SK-N-SH (cell line): ENCODE measurements around the gene CPZ. TPM values are rescaled to one million over a fixed set of nuclear protein-coding genes. Genes with fewer than 3 reads are reported as not detected.

ENCODE experiments used
- CTCF ChIA-PET: fragments of 300-600, 350-600 bp; formaldehyde crosslinking; extraction: SDS; loops from one replicate; lab custom pipeline; 2021; lab: Yijun Ruan, JAX
- POLR2A ChIA-PET: fragments of 350-600 bp; sonication (Branson Sonifier 250); formaldehyde crosslinking; extraction: SDS; loops from one replicate; lab custom pipeline; 2020; ENCODE audit warnings: antibody characterized with exemption, inconsistent platforms; lab: Yijun Ruan, JAX
- DNase-seq: peaks from one replicate; pipeline ENCODE4 v3.0.0; 2012
- H2AFZ ChIP-seq: fragments of 200-600 bp; sonication (generic); 2 replicates; pipeline ENCODE4 v1.8.1; 2016; ENCODE audit warnings: antibody characterized with exemption, mild to moderate bottlenecking, low read depth
- H3F3A ChIP-seq: fragments of 200-600 bp; sonication (generic); replicated peaks from 2 replicates; pipeline ENCODE3; 2016; ENCODE audit warnings: antibody characterized with exemption, mild to moderate bottlenecking; ENCODE audit not compliant: insufficient read depth
- H3K27ac ChIP-seq, 2 experiments: fragments of 200-500 bp in 1 of 2; fragments of 200-600 bp in 1 of 2; sonication (Bioruptor generic) in 1 of 2; sonication (generic), shearing (Covaris generic) in 1 of 2; 2 replicates each; pipeline versions ENCODE4 v1.5.1 to v1.6.1; 2014 to 2016; ENCODE audit warnings: low read depth in 2 of 2, inconsistent platforms in 1 of 2, low read length in 1 of 2, mild to moderate bottlenecking in 1 of 2, mixed read lengths in 1 of 2
- H3K27me3 ChIP-seq: fragments of 200-600 bp; sonication (generic), shearing (Covaris generic); 2 replicates; pipeline ENCODE4 v1.6.1; 2016; ENCODE audit warnings: mixed run types; ENCODE audit not compliant: insufficient read depth
- H3K36me3 ChIP-seq, 2 experiments: fragments of 200-500 bp in 1 of 2; fragments of 200-600 bp in 1 of 2; sonication (Bioruptor generic) in 1 of 2; sonication (generic) in 1 of 2; replicated peaks in 1 of 2; 2 replicates each; pipeline versions ENCODE3 to v1.5.1; 2014 to 2016; ENCODE audit warnings: low read length in 1 of 2, mild to moderate bottlenecking in 1 of 2; ENCODE audit not compliant: insufficient read depth in 2 of 2, control insufficient read depth in 1 of 2
- H3K4me1 ChIP-seq, 2 experiments: fragments of 200-500 bp in 1 of 2; fragments of 200-600 bp in 1 of 2; sonication (Bioruptor generic) in 1 of 2; sonication (generic), shearing (Covaris generic) in 1 of 2; 2 replicates each; pipeline versions ENCODE4 v1.5.1 to v1.6.1; 2014 to 2016; ENCODE audit warnings: low read depth in 1 of 2, low read length in 1 of 2, mixed run types in 1 of 2; ENCODE audit not compliant: insufficient read depth in 2 of 2, control insufficient read depth in 1 of 2
- H3K4me2 ChIP-seq: fragments of 200-600 bp; sonication (generic), shearing (Covaris generic); 2 replicates; pipeline ENCODE4 v1.6.1; 2017; ENCODE audit warnings: mixed run types
- H3K4me3 ChIP-seq, 2 experiments: fragments of 200-500 bp in 1 of 2; fragments of 200-600 bp in 1 of 2; sonication (Bioruptor generic) in 1 of 2; sonication (generic), shearing (Covaris generic) in 1 of 2; 2 replicates each; pipeline versions ENCODE4 v1.5.1 to v1.8.1; 2014 to 2016; ENCODE audit warnings: low read depth in 2 of 2, inconsistent platforms in 1 of 2, low read length in 1 of 2, mild to moderate bottlenecking in 1 of 2, mixed read lengths in 1 of 2, moderate library complexity in 1 of 2
- H3K79me2 ChIP-seq: fragments of 200-600 bp; sonication (generic); 2 replicates; pipeline ENCODE4 v1.8.1; 2017; ENCODE audit warnings: mild to moderate bottlenecking; ENCODE audit not compliant: insufficient read depth
- H3K9ac ChIP-seq: fragments of 200-600 bp; sonication (generic); 2 replicates; pipeline ENCODE4 v1.6.1; 2017; ENCODE audit warnings: mixed run types
- H3K9me2 ChIP-seq: fragments of 200-600 bp; sonication (generic); 2 replicates; pipeline ENCODE4 v1.6.1; 2017; ENCODE audit warnings: mixed run types
- H3K9me3 ChIP-seq: fragments of 200-600 bp; sonication (generic); 2 replicates; pipeline ENCODE4 v1.6.1; 2017; ENCODE audit warnings: mixed run types, mild to moderate bottlenecking, moderate library complexity
- H4K20me1 ChIP-seq: fragments of 200-600 bp; sonication (generic); 2 replicates; pipeline ENCODE4 v1.6.1; 2017; ENCODE audit warnings: mild to moderate bottlenecking, mixed run types; ENCODE audit not compliant: insufficient read depth
- CHD2 ChIP-seq: fragments of 150-350 bp; IDR thresholded peaks from 2 replicates; pipeline ENCODE4 v1.6.1; 2018; ENCODE audit warnings: low read length; ENCODE audit not compliant: partially characterized antibody
- FOSL2 ChIP-seq: IDR thresholded peaks from 2 replicates; pipeline ENCODE4 v1.4.0; 2012; ENCODE audit warnings: low read depth, mild to moderate bottlenecking, moderate library complexity, borderline replicate concordance
- FOXJ3 ChIP-seq: sonication (generic); formaldehyde crosslinking; IDR thresholded peaks from 2 replicates; pipeline ENCODE4 v1.5.1; 2020; ENCODE audit warnings: mild to moderate bottlenecking, missing genetic modification reagents
- GABPA ChIP-seq: IDR thresholded peaks from 2 replicates; pipeline ENCODE4 v1.4.0; 2012; ENCODE audit warnings: low read depth, mild to moderate bottlenecking
- GATA2 ChIP-seq: sonication (generic); formaldehyde crosslinking; IDR thresholded peaks from 2 replicates; pipeline ENCODE4 v1.5.0; 2020; ENCODE audit warnings: mild to moderate bottlenecking, missing genetic modification reagents
- JUND ChIP-seq: IDR thresholded peaks from 2 replicates; pipeline ENCODE4 v1.4.0; 2012
- MXI1 ChIP-seq: IDR thresholded peaks from 2 replicates; pipeline ENCODE4 v1.6.1; 2012; ENCODE audit warnings: mild to moderate bottlenecking, low read depth, low read length, improper control_type of control experiment
- NFIC ChIP-seq: IDR thresholded peaks from 2 replicates; pipeline ENCODE4 v1.4.0; 2012; ENCODE audit warnings: borderline replicate concordance
- RAD21 ChIP-seq: IDR thresholded peaks from 2 replicates; pipeline ENCODE4 v1.6.1; 2012; ENCODE audit warnings: mild to moderate bottlenecking, low read length
- RCOR1 ChIP-seq: fragments of 150-350 bp; IDR thresholded peaks from 2 replicates; pipeline ENCODE4 v1.6.1; 2017; ENCODE audit warnings: antibody characterized with exemption, low read length
- RXRA ChIP-seq: IDR thresholded peaks from 2 replicates; pipeline ENCODE4 v1.4.0; 2012; ENCODE audit warnings: low read depth, mild to moderate bottlenecking, borderline replicate concordance
- SMC3 ChIP-seq: IDR thresholded peaks from 2 replicates; pipeline ENCODE4 v1.6.1; 2012; ENCODE audit warnings: low read depth, low read length, improper control_type of control experiment
- TAF1 ChIP-seq: IDR thresholded peaks from 2 replicates; pipeline ENCODE4 v1.6.1; 2012; ENCODE audit warnings: low read depth, mild to moderate bottlenecking, low read length, moderate library complexity, borderline replicate concordance
- TCF12 ChIP-seq: IDR thresholded peaks from 2 replicates; pipeline ENCODE4 v1.4.0; 2012
- YY1 ChIP-seq: IDR thresholded peaks from 2 replicates; pipeline ENCODE4 v1.4.0; 2012; ENCODE audit warnings: low read depth, mild to moderate bottlenecking
- WGBS: methylation state at CpG from one replicate; pipeline ENCODE4 v1.1.6; 2017; ENCODE audit warnings: low lambda C conversion rate; 5-methylcytosine and 5-hydroxymethylcytosine counted together
- polyA plus RNA-seq, 3 experiments: library from polyadenylated mRNA; depleted of rRNA; stranded (reverse); fragments of >200 nt; gene quantifications; 2 replicates each; pipeline ENCODE4 v1.2.3, GENCODE V29; 2012
- TF ChIP-seq, protein P1 (sequence below): IDR thresholded peaks from 2 replicates; pipeline ENCODE4; 2012
- TF ChIP-seq, protein P2 (sequence below): IDR thresholded peaks from 2 replicates; pipeline ENCODE4 v1.6.1; 2012; ENCODE audit warnings: mild to moderate bottlenecking, low read depth, low read length, moderate library complexity
- TF ChIP-seq, protein P3 (sequence below): IDR thresholded peaks from 2 replicates; pipeline ENCODE4 v1.4.0; 2012; ENCODE audit warnings: low read depth, borderline replicate concordance
- TF ChIP-seq, protein P4 (sequence below): fragments of 150-350 bp; IDR thresholded peaks from 2 replicates; pipeline ENCODE4 v1.6.1; 2017; ENCODE audit warnings: antibody characterized with exemption, low read length, low read depth, borderline replicate concordance

CPZ gene
- polyA plus RNA-seq, 1 of the 3 experiments (the other 2 are of a cell fraction), result not detected

DNA sequence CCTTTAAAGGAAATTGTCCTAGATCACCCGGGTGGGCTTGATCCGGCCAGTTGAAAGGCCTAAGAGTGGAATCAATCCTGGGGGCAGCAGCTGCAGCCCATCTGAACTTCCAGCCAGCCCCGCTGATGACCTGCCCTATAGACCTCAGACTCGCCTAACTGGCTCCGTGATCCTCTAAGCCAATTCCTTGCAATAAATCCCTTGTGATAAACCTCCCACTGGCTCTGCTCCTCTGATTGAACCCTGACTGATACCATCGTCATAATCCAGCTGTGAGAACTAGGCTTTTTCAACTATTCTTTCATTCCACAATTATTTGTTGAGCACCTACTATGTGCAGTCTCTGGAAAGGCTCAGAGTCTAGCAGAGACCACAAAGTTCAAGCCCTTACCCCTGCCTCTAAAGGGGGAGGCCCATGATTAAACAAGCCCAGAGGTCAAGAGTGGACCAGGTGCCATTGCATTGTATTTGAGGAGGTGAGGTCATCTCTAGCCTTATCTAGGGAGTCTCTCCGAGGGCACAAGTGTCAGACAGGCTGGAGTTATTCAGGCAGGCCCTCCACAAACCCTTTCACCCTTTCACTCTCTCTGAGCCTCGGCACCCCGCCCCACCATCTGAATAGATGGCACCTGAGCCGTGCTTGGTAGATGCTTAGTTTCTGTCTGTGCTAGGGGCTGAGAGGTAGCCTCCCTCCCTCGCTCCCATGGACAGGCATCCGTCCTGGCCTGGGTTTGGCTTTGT, 32.9 kb upstream of the CPZ start:
- Histone ChIP-seq H4K20me1 (no peaks in the 10 kb centered on the region), H3K9me2 (no peaks in the 10 kb centered on the region), H3K4me1 (no peaks in the 10 kb centered on the region; a peak in 1 of 4 replicates), H3K27ac (no peak overlapping the region), H3K27me3 (no peaks in the 10 kb centered on the region), H3K79me2 (no peaks in the 10 kb centered on the region), H3F3A (no peaks in the 10 kb centered on the region), H3K9ac (no peak overlapping the region), H3K4me2 (no peak overlapping the region), H2AFZ (no peak overlapping the region), H3K4me3 (no peak overlapping the region), H3K36me3 (no peaks in the 10 kb centered on the region)
- CTCF ChIA-PET, result interaction anchor here (1.1 kb wide), 1 partner anchor 16 kb away, joined by 3 read pairs; no protein-coding TSS in a partner anchor
- no peak for DNase-seq
- WGBS, result 52% methylated on average over 12 of the region's 12 CpGs
- TF ChIP-seq YY1, result no peak
- TF ChIP-seq, protein P1, sequence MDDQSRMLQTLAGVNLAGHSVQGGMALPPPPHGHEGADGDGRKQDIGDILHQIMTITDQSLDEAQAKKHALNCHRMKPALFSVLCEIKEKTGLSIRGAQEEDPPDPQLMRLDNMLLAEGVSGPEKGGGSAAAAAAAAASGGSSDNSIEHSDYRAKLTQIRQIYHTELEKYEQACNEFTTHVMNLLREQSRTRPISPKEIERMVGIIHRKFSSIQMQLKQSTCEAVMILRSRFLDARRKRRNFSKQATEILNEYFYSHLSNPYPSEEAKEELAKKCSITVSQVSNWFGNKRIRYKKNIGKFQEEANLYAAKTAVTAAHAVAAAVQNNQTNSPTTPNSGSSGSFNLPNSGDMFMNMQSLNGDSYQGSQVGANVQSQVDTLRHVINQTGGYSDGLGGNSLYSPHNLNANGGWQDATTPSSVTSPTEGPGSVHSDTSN, result no peak
- TF ChIP-seq RAD21, result no peak
- TF ChIP-seq JUND, result no peak
- TF ChIP-seq, protein P2, sequence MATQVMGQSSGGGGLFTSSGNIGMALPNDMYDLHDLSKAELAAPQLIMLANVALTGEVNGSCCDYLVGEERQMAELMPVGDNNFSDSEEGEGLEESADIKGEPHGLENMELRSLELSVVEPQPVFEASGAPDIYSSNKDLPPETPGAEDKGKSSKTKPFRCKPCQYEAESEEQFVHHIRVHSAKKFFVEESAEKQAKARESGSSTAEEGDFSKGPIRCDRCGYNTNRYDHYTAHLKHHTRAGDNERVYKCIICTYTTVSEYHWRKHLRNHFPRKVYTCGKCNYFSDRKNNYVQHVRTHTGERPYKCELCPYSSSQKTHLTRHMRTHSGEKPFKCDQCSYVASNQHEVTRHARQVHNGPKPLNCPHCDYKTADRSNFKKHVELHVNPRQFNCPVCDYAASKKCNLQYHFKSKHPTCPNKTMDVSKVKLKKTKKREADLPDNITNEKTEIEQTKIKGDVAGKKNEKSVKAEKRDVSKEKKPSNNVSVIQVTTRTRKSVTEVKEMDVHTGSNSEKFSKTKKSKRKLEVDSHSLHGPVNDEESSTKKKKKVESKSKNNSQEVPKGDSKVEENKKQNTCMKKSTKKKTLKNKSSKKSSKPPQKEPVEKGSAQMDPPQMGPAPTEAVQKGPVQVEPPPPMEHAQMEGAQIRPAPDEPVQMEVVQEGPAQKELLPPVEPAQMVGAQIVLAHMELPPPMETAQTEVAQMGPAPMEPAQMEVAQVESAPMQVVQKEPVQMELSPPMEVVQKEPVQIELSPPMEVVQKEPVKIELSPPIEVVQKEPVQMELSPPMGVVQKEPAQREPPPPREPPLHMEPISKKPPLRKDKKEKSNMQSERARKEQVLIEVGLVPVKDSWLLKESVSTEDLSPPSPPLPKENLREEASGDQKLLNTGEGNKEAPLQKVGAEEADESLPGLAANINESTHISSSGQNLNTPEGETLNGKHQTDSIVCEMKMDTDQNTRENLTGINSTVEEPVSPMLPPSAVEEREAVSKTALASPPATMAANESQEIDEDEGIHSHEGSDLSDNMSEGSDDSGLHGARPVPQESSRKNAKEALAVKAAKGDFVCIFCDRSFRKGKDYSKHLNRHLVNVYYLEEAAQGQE, result no peak
- no peak for TF ChIP-seq MXI1
- no peak for TF ChIP-seq TAF1
- TF ChIP-seq RCOR1, result no peak
- TF ChIP-seq, all 33 proteins: peak for 0
- POLR2A ChIA-PET, result no interaction called here
- H3K9me3 ChIP-seq, result no peaks in the 10 kb centered on the region

DNA sequence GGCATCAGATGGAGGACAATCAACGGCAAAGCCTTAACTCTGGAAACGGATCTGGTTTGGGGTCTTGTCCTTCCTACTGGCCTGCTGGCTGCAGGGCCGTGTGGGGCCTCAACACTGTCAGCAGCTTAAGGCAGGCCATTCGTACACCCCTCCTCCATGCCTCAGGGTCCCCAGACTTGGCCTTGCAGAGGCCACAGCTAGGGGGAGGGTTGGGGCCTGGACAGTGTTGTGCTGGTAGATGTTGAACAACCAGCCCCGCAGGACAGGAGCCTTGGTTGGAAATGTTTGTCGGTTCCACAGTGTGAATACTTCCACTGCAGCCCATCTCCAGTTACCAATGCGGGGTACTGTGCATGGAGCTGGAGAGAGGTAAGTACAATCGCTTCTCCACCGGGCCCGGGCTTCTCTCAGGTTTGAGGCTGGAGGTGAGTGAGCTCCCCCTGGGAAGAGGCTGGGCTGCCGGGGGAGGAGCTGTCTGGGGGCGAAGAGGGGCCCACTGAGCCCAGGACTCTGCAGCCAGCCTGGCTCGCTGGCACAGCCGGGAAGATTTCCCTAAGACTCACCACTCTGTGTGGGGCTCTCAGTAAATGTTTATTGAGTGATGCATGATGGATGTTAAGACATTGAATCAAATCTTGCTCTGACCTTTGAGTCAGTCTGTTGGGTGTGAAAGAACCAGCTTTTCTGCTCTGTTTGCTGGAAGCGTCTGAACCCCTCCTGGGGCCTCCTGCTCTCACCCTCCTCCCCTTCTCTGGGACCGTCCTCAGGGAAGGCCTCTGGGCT, 32.1 kb upstream of the CPZ start:
- Histone ChIP-seq H3K9me2 (no peaks in the 10 kb centered on the region), H3F3A (no peaks in the 10 kb centered on the region), H4K20me1 (no peaks in the 10 kb centered on the region), H3K27me3 (no peaks in the 10 kb centered on the region), H3K4me3 (no peak overlapping the region), H3K9me3 (no peaks in the 10 kb centered on the region), H3K27ac (no peak overlapping the region), H3K4me2 (no peak overlapping the region), H3K36me3 (no peaks in the 10 kb centered on the region), H3K79me2 (no peaks in the 10 kb centered on the region), H2AFZ (no peak overlapping the region), H3K4me1 (no peaks in the 10 kb centered on the region; a peak in 1 of 4 replicates), H3K9ac (no peak overlapping the region)
- ChIA-PET POLR2A (no interaction called here), CTCF (interaction anchor here (1.1 kb wide), 1 partner anchor 15 kb away, joined by 3 read pairs; no protein-coding TSS in a partner anchor)
- DNase-seq, result no peak
- WGBS, result 55% methylated on average over 5 of the region's 16 CpGs
- no peak for TF ChIP-seq RXRA
- TF ChIP-seq, protein P3, sequence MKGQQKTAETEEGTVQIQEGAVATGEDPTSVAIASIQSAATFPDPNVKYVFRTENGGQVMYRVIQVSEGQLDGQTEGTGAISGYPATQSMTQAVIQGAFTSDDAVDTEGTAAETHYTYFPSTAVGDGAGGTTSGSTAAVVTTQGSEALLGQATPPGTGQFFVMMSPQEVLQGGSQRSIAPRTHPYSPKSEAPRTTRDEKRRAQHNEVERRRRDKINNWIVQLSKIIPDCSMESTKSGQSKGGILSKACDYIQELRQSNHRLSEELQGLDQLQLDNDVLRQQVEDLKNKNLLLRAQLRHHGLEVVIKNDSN, result no peak
- no peak for TF ChIP-seq TCF12
- TF ChIP-seq FOSL2, result no peak
- TF ChIP-seq TAF1, result no peak
- no peak for TF ChIP-seq RCOR1
- TF ChIP-seq, protein P4, sequence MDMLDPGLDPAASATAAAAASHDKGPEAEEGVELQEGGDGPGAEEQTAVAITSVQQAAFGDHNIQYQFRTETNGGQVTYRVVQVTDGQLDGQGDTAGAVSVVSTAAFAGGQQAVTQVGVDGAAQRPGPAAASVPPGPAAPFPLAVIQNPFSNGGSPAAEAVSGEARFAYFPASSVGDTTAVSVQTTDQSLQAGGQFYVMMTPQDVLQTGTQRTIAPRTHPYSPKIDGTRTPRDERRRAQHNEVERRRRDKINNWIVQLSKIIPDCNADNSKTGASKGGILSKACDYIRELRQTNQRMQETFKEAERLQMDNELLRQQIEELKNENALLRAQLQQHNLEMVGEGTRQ, result no peak
- TF ChIP-seq GABPA, result no peak
- no peak for TF ChIP-seq FOXJ3
- TF ChIP-seq SMC3, result no peak
- TF ChIP-seq NFIC, result no peak
- no peak for TF ChIP-seq RAD21
- no peak for TF ChIP-seq CHD2
- TF ChIP-seq GATA2 (CRISPR knock-in tag), result no peak
